ENCODE results near the gene BEGAIN.

- TF ChIP-seq, protein P1, sequence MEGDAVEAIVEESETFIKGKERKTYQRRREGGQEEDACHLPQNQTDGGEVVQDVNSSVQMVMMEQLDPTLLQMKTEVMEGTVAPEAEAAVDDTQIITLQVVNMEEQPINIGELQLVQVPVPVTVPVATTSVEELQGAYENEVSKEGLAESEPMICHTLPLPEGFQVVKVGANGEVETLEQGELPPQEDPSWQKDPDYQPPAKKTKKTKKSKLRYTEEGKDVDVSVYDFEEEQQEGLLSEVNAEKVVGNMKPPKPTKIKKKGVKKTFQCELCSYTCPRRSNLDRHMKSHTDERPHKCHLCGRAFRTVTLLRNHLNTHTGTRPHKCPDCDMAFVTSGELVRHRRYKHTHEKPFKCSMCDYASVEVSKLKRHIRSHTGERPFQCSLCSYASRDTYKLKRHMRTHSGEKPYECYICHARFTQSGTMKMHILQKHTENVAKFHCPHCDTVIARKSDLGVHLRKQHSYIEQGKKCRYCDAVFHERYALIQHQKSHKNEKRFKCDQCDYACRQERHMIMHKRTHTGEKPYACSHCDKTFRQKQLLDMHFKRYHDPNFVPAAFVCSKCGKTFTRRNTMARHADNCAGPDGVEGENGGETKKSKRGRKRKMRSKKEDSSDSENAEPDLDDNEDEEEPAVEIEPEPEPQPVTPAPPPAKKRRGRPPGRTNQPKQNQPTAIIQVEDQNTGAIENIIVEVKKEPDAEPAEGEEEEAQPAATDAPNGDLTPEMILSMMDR (IDR thresholded peaks at IDR 0.05), result no peak
- TF ChIP-seq POLR2A (IDR thresholded peaks at IDR 0.05), result no peak
Observed at GRCh38 chr14:100569734-100570286, 17.4 kb downstream of the BEGAIN start.
